ENCODE measurements around the gene COG5. TPM values are rescaled to one million over a fixed set of nuclear protein-coding genes. Genes with fewer than 3 reads are reported as not detected.

The COG5 gene
- total RNA-seq, 1 donor from 2014 or later = 55.2 TPM

DNA sequence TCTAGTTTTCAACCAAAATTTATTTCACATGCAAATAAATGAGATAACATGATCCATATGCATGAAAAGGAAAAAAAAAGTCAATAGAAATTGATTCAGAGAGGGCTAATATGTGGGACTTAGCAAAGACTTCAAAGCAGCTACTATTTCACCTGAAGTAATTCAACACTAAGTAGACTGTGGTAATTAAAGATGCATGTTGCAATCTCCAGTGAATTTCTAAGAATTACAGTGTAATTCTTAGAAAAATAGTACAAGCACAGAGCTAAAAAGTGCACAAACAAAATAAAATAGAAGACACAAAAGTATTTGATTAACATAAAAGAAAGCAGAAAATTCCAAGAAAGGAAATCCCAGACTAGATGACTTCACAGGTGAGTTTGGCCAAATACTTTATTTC lies 68.2 kb downstream of the COG5 start:
- DNase-seq (ENCODE audit: extremely low spot score in 2 of 2) = no peak
- TF ChIP-seq POLR2AphosphoS5 (IDR thresholded peaks at IDR 0.05; ENCODE audit: insufficient read depth in 1 of 2, low read depth in 1 of 2) = no peak
- TF ChIP-seq, protein P1, sequence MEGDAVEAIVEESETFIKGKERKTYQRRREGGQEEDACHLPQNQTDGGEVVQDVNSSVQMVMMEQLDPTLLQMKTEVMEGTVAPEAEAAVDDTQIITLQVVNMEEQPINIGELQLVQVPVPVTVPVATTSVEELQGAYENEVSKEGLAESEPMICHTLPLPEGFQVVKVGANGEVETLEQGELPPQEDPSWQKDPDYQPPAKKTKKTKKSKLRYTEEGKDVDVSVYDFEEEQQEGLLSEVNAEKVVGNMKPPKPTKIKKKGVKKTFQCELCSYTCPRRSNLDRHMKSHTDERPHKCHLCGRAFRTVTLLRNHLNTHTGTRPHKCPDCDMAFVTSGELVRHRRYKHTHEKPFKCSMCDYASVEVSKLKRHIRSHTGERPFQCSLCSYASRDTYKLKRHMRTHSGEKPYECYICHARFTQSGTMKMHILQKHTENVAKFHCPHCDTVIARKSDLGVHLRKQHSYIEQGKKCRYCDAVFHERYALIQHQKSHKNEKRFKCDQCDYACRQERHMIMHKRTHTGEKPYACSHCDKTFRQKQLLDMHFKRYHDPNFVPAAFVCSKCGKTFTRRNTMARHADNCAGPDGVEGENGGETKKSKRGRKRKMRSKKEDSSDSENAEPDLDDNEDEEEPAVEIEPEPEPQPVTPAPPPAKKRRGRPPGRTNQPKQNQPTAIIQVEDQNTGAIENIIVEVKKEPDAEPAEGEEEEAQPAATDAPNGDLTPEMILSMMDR (IDR thresholded peaks at IDR 0.05) = no peak
- TF ChIP-seq POLR2A (IDR thresholded peaks at IDR 0.05) = no peak
- Histone ChIP-seq H3K27me3 (no peaks in the 10 kb centered on the region), H3K27ac (no peak overlapping the region), H3K4me1 (no peaks in the 10 kb centered on the region), H3K36me3 (no peaks in the 10 kb centered on the region), H3K9me3 (no peaks in the 10 kb centered on the region), H3K4me3 (no peak overlapping the region)
- intact Hi-C loops (cut with DNase I) = no loop called here

DNA sequence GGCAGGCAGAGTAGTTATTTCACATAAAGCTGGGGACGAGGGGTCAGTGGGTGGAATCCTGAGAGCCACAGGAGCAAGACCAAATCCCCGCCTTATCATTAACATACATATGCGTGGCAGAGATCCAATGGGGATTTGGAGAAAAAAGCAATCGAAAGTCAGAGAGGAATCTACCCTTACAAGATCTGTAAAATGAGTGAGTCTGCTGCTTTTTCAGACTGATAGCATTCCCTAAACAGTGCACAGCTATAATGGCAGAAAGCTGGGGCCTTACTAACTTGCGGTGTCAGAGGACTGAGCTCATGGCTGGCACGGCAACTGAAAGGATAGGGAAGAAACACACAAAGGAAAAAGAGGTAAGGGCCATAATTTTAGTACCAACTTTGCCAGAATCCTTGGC lies 68.8 kb downstream of the COG5 start:
- no peak overlapping the region for H3K27ac ChIP-seq

DNA sequence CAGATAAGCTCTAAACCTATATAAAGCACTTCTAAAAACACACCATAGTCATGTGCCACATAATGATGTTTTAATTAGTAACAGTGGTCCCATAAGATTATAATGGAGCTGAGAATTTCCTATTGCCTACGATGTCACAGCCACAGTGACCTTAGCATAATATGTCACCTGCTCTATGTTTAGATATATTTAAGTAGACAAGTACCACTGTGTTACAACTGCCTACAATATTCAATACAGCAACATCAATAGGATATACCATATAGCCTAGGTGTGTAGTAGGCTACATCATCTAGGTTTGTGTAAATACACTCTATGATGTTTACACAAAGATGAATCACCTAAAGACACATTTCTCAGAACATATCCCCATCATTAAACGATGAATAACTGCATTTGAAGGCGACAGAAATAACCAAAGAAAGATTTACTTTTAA lies 69.4 kb downstream of the COG5 start:
- Histone ChIP-seq H3K27ac (no peak overlapping the region), H3K27me3 (no peaks in the 10 kb centered on the region), H3K9me3 (no peaks in the 10 kb centered on the region), H3K4me3 (no peak overlapping the region), H3K4me1 (no peaks in the 10 kb centered on the region), H3K36me3 (no peaks in the 10 kb centered on the region)
- DNase-seq (ENCODE audit: extremely low spot score in 2 of 2) = no peak
- no peak for TF ChIP-seq POLR2A (IDR thresholded peaks at IDR 0.05)
- TF ChIP-seq, protein P1 (IDR thresholded peaks at IDR 0.05) = no peak
- no peak for TF ChIP-seq POLR2AphosphoS5 (IDR thresholded peaks at IDR 0.05; ENCODE audit: insufficient read depth in 1 of 2, low read depth in 1 of 2)
- intact Hi-C loops (cut with DNase I) = no loop called here

More for the DNA sequence above, 68.8 kb downstream of the COG5 start:
- intact Hi-C loops (cut with DNase I) = no loop called here
- DNase-seq (ENCODE audit: extremely low spot score in 2 of 2) = no peak
- no peak overlapping the region for H3K4me3 ChIP-seq
- TF ChIP-seq, protein P1 (IDR thresholded peaks at IDR 0.05) = no peak
- TF ChIP-seq POLR2A (IDR thresholded peaks at IDR 0.05) (no peak), POLR2AphosphoS5 (IDR thresholded peaks at IDR 0.05; ENCODE audit: insufficient read depth in 1 of 2, low read depth in 1 of 2) (no peak)
- H3K27me3 ChIP-seq = no peaks in the 10 kb centered on the region
- H3K36me3 ChIP-seq = no peaks in the 10 kb centered on the region
- H3K4me1 ChIP-seq = no peaks in the 10 kb centered on the region
- H3K9me3 ChIP-seq = no peaks in the 10 kb centered on the region

DNA sequence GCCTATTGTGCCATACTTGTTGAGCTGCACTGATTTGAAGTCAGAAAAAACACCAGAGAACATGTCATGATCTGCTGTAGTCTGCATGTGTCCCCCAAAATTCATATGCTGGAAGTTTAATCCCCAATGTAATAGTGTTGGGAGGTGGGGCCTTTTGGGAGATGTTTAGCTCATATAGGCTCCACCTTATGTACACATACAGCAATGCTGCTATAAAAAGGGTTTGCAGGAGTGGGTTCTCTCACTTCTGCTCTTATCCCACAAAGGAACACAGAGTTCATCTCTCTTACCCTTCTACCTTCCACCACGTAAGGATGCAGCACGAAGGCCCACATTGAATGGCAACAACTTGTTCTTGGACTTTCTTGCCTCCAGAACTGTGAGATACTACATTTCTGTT lies 70.8 kb downstream of the COG5 start:
- Histone ChIP-seq H3K4me3 (no peak overlapping the region), H3K36me3 (no peaks in the 10 kb centered on the region), H3K4me1 (no peaks in the 10 kb centered on the region), H3K27me3 (no peaks in the 10 kb centered on the region), H3K27ac (no peak overlapping the region), H3K9me3 (no peaks in the 10 kb centered on the region)
- TF ChIP-seq POLR2A (IDR thresholded peaks at IDR 0.05) = no peak
- TF ChIP-seq, protein P1 (IDR thresholded peaks at IDR 0.05) = no peak
- DNase-seq (ENCODE audit: extremely low spot score in 2 of 2) = no peak
- intact Hi-C loops (cut with DNase I) = no loop called here

DNA sequence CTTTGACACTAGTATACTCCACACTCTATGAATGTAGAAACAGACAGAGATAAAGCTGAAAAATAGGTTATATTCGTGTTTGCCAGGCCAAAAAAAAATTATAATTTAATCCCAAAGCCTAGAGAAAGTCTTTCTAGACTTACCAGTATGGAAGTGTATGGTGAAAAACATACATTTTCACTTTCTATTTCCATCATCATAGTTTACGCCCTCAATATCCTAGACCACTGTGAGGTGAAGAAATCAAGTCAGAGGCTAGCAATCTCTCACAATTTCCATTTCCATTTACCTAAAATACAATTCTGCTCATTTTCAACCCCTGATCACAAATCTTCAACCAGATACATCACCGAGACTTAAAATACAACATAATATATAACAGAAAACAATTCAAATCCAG lies 77.7 kb downstream of the COG5 start:
- H3K36me3 ChIP-seq = no peaks in the 10 kb centered on the region
- peaks cover 12% of the 10 kb centered on the region for H3K4me1 ChIP-seq
- H3K4me3 ChIP-seq = no peak overlapping the region
- no peaks in the 10 kb centered on the region for H3K27me3 ChIP-seq
- H3K9me3 ChIP-seq = no peaks in the 10 kb centered on the region
- no peak for DNase-seq (ENCODE audit: extremely low spot score in 2 of 2)
- H3K27ac ChIP-seq = no peak overlapping the region
- intact Hi-C loops (cut with DNase I) = no loop called here
- TF ChIP-seq POLR2AphosphoS5 (IDR thresholded peaks at IDR 0.05; ENCODE audit: insufficient read depth in 1 of 2, low read depth in 1 of 2) (no peak), POLR2A (IDR thresholded peaks at IDR 0.05) (no peak)
- TF ChIP-seq, protein P1 (IDR thresholded peaks at IDR 0.05) = no peak
